ENCODE data around the gene NDUFS5. TPM values are rescaled to one million over a fixed set of nuclear protein-coding genes. Genes with fewer than 3 reads are reported as not detected.
A peak's percentile ranks its signal among the peaks of the same experiment; 100 is the strongest.
"Not testable (repeated sequence)": the region's sequence is repeated elsewhere in the genome, so short reads cannot be mapped to it uniquely, and the experiment has no call there.

The NDUFS5 gene
- polyA plus RNA-seq: 709 to 977 TPM (median 742 TPM) in 3 replicates
- 830 TPM for polyA plus RNA-seq (2011; ENCODE audit: low read depth)
- polyA plus RNA-seq (2011; cell fraction: cytosol; rRNA removed): 1,065 and 1,103 TPM in 2 replicates
- polyA plus RNA-seq (2011; cell fraction: nucleus; rRNA removed): 301 and 470 TPM in 2 replicates
- 637 and 1,022 TPM in 2 replicates for polyA plus RNA-seq (2012; ENCODE audit: low replicate concordance)
- 88.3 to 259 TPM (median 127 TPM) in 3 replicates for polyA minus RNA-seq
- 186 TPM for polyA minus RNA-seq (2011; cell fraction: cytosol; rRNA and poly(A)+ RNA removed)
- 44.9 and 68.0 TPM in 2 replicates for polyA minus RNA-seq (2011; cell fraction: nucleus; rRNA and poly(A)+ RNA removed)

- H3K27ac ChIP-seq (ENCODE audit: control insufficient read depth, insufficient read depth, low read length): peak within 1 kb of the TSS; percentile 98
Observed at GRCh38 chr1:39026051-39026865, at the start of gene NDUFS5. TSS of gene NDUFS5 (plus strand) at chr1:39026350. CDS start at chr1:39028725, 2,375 bp downstream.

GRCh38 chr1:38977399-38978244 is 48.5 kb upstream of the NDUFS5 start:
- dilution Hi-C loops (cut with MboI; ENCODE audit: extremely low pct_ligation_motif_present, low sequenced_read_pairs); H3K36me3 ChIP-seq (ENCODE audit: control insufficient read depth in 2 of 2, extremely low read depth in 1 of 2, insufficient read depth in 2 of 2, low read length in 2 of 2); H3K4me2 ChIP-seq (ENCODE audit: control insufficient read depth, extremely low read depth, insufficient read depth, low read depth, low read length); H3K9ac ChIP-seq (ENCODE audit: control insufficient read depth, extremely low read depth, insufficient read depth, low read length); FAIRE-seq; DNase-seq (ENCODE audit: low read depth, low spot score); H3K4me1 ChIP-seq (ENCODE audit: control insufficient read depth, extremely low read depth, insufficient read depth, low read length); H3K9me3 ChIP-seq (ENCODE audit: control insufficient read depth, low read depth, low read length); H3K79me2 ChIP-seq (ENCODE audit: control insufficient read depth, insufficient read depth, low read length); H3K4me3 ChIP-seq (ENCODE audit: control insufficient read depth in 2 of 3, extremely low read depth in 1 of 3, insufficient read depth in 2 of 3, low read depth in 1 of 3, low read length in 3 of 3); H2AFZ ChIP-seq (ENCODE audit: control insufficient read depth, low read length); H3K9me1 ChIP-seq (ENCODE audit: control insufficient read depth, extremely low read depth, insufficient read depth, low read length); H4K20me1 ChIP-seq (ENCODE audit: control insufficient read depth, extremely low read depth, insufficient read depth, low read length); H3K27me3 ChIP-seq (ENCODE audit: control insufficient read depth, extremely low read depth, insufficient read depth, low read length); H3K27ac ChIP-seq (ENCODE audit: control insufficient read depth, insufficient read depth, low read length): not testable (repeated sequence)

More at GRCh38 chr1:39026051-39026865, at the start of gene NDUFS5:
- DNase-seq (ENCODE audit: low read depth, low spot score) (peak; percentile 63), FAIRE-seq (peak; percentile 46)
- Histone ChIP-seq H3K79me2 (ENCODE audit: control insufficient read depth, insufficient read depth, low read length) (peaks cover 41% of the 10 kb centered on the region), H3K27me3 (ENCODE audit: control insufficient read depth, extremely low read depth, insufficient read depth, low read length) (no peaks in the 10 kb centered on the region), H2AFZ (ENCODE audit: control insufficient read depth, low read length) (peak within 1 kb of the TSS; percentile 93), H4K20me1 (ENCODE audit: control insufficient read depth, extremely low read depth, insufficient read depth, low read length) (no peaks in the 10 kb centered on the region), H3K9me3 (ENCODE audit: control insufficient read depth, low read depth, low read length) (no peaks in the 10 kb centered on the region), H3K9ac (ENCODE audit: control insufficient read depth, extremely low read depth, insufficient read depth, low read length) (peak within 1 kb of the TSS; percentile 98), H3K36me3 (ENCODE audit: control insufficient read depth in 2 of 2, extremely low read depth in 1 of 2, insufficient read depth in 2 of 2, low read length in 2 of 2) (peaks cover under 1 to 8% of the 10 kb centered on the region in 2 experiments), H3K4me3 (ENCODE audit: control insufficient read depth in 2 of 3, extremely low read depth in 1 of 3, insufficient read depth in 2 of 3, low read depth in 1 of 3, low read length in 3 of 3) (peak within 1 kb of the TSS; percentile 65 to 84 (median 71)), H3K4me1 (ENCODE audit: control insufficient read depth, extremely low read depth, insufficient read depth, low read length) (peaks cover 14% of the 10 kb centered on the region), H3K4me2 (ENCODE audit: control insufficient read depth, extremely low read depth, insufficient read depth, low read depth, low read length) (peak within 1 kb of the TSS; percentile 59), H3K9me1 (ENCODE audit: control insufficient read depth, extremely low read depth, insufficient read depth, low read length) (no peaks in the 10 kb centered on the region)
- TF ChIP-seq EZH2 (IDR thresholded peaks at IDR 0.05; ENCODE audit: low read length) (no peak), CTCF (optimal IDR thresholded peaks at IDR 0.05 in 1 of 3, IDR thresholded peaks at IDR 0.05 in 1 of 3, conservative IDR thresholded peaks at IDR 0.05 in 1 of 3; ENCODE audit: extremely low read depth in 1 of 3, insufficient read depth in 2 of 3, low read length in 3 of 3) (no peak)
- dilution Hi-C loops (cut with MboI; ENCODE audit: extremely low pct_ligation_motif_present, low sequenced_read_pairs): no loop called here

- H3K9ac ChIP-seq (ENCODE audit: control insufficient read depth, extremely low read depth, insufficient read depth, low read length); H3K4me2 ChIP-seq (ENCODE audit: control insufficient read depth, extremely low read depth, insufficient read depth, low read depth, low read length); H4K20me1 ChIP-seq (ENCODE audit: control insufficient read depth, extremely low read depth, insufficient read depth, low read length); FAIRE-seq; H3K4me1 ChIP-seq (ENCODE audit: control insufficient read depth, extremely low read depth, insufficient read depth, low read length); H3K9me3 ChIP-seq (ENCODE audit: control insufficient read depth, low read depth, low read length); H3K9me1 ChIP-seq (ENCODE audit: control insufficient read depth, extremely low read depth, insufficient read depth, low read length); H3K27me3 ChIP-seq (ENCODE audit: control insufficient read depth, extremely low read depth, insufficient read depth, low read length); H3K36me3 ChIP-seq (ENCODE audit: control insufficient read depth in 2 of 2, extremely low read depth in 1 of 2, insufficient read depth in 2 of 2, low read length in 2 of 2); H2AFZ ChIP-seq (ENCODE audit: control insufficient read depth, low read length); H3K27ac ChIP-seq (ENCODE audit: control insufficient read depth, insufficient read depth, low read length); H3K4me3 ChIP-seq (ENCODE audit: control insufficient read depth in 2 of 3, extremely low read depth in 1 of 3, insufficient read depth in 2 of 3, low read depth in 1 of 3, low read length in 3 of 3); H3K79me2 ChIP-seq (ENCODE audit: control insufficient read depth, insufficient read depth, low read length); DNase-seq (ENCODE audit: low read depth, low spot score); dilution Hi-C loops (cut with MboI; ENCODE audit: extremely low pct_ligation_motif_present, low sequenced_read_pairs): not testable (repeated sequence)
Observed at GRCh38 chr1:38978245-38978542, 48.0 kb upstream of the NDUFS5 start.

- H3K4me1 ChIP-seq (ENCODE audit: control insufficient read depth, extremely low read depth, insufficient read depth, low read length); H3K4me3 ChIP-seq (ENCODE audit: control insufficient read depth in 2 of 3, extremely low read depth in 1 of 3, insufficient read depth in 2 of 3, low read depth in 1 of 3, low read length in 3 of 3); dilution Hi-C loops (cut with MboI; ENCODE audit: extremely low pct_ligation_motif_present, low sequenced_read_pairs); H3K27me3 ChIP-seq (ENCODE audit: control insufficient read depth, extremely low read depth, insufficient read depth, low read length); H3K4me2 ChIP-seq (ENCODE audit: control insufficient read depth, extremely low read depth, insufficient read depth, low read depth, low read length); H4K20me1 ChIP-seq (ENCODE audit: control insufficient read depth, extremely low read depth, insufficient read depth, low read length); H3K79me2 ChIP-seq (ENCODE audit: control insufficient read depth, insufficient read depth, low read length); H3K9ac ChIP-seq (ENCODE audit: control insufficient read depth, extremely low read depth, insufficient read depth, low read length); DNase-seq (ENCODE audit: low read depth, low spot score); H3K9me3 ChIP-seq (ENCODE audit: control insufficient read depth, low read depth, low read length); H2AFZ ChIP-seq (ENCODE audit: control insufficient read depth, low read length); FAIRE-seq; H3K36me3 ChIP-seq (ENCODE audit: control insufficient read depth in 2 of 2, extremely low read depth in 1 of 2, insufficient read depth in 2 of 2, low read length in 2 of 2); H3K9me1 ChIP-seq (ENCODE audit: control insufficient read depth, extremely low read depth, insufficient read depth, low read length); H3K27ac ChIP-seq (ENCODE audit: control insufficient read depth, insufficient read depth, low read length): not testable (repeated sequence)
Observed at GRCh38 chr1:38979380-38979779, 46.8 kb upstream of the NDUFS5 start.
